Calu3 (cell line): Measurements from ENCODE around the gene CAMK1D. TPM values are rescaled to one million over a fixed set of nuclear protein-coding genes. Genes with fewer than 3 reads are reported as not detected.

Source experiments
- BruUV-seq: library from RNA; stranded (reverse); fragments of 400-500 nt; replicated peaks from 2 replicates; lab custom pipeline; 2021; lab: Mats Ljungman, UMichigan
- CTCF ChIA-PET: fragments of 300-600 bp; sonication (Branson Sonifier 250); formaldehyde crosslinking; loops from one replicate; lab custom pipeline; 2022; ENCODE audit warnings: antibody characterized with exemption; lab: Charles Lee
- DNase-seq: peaks from one replicate; pipeline ENCODE4 v3.0.0; 2022
- H3K27ac Mint-ChIP-seq: one replicate; pipeline ENCODE4 v1.8.0; 2022; ENCODE audit warnings: mixed read lengths; ENCODE audit not compliant: unreplicated experiment
- H3K27me3 Mint-ChIP-seq: one replicate; pipeline ENCODE4 v1.8.0; 2022; ENCODE audit warnings: mixed read lengths; ENCODE audit not compliant: unreplicated experiment
- H3K36me3 Mint-ChIP-seq: one replicate; pipeline ENCODE4 v1.8.0; 2022; ENCODE audit warnings: mild to moderate bottlenecking, moderate library complexity, mixed read lengths; ENCODE audit not compliant: insufficient read depth, unreplicated experiment
- H3K4me1 Mint-ChIP-seq: one replicate; pipeline ENCODE4 v1.8.0; 2022; ENCODE audit warnings: mild to moderate bottlenecking, low read depth, mixed read lengths; ENCODE audit not compliant: unreplicated experiment
- H3K4me3 Mint-ChIP-seq: one replicate; pipeline ENCODE4 v1.8.0; 2022; ENCODE audit warnings: mild to moderate bottlenecking, low read depth, moderate library complexity, mixed read lengths; ENCODE audit not compliant: unreplicated experiment
- H3K9me3 Mint-ChIP-seq: one replicate; pipeline ENCODE4 v1.8.0; 2022; ENCODE audit warnings: low read depth, mixed read lengths; ENCODE audit not compliant: unreplicated experiment
- intact Hi-C: fragments of 100-400 bp; cut with micrococcal nuclease; formaldehyde crosslinking; loops from one replicate; pipeline ENCODE4 v1.10.0; 2022; ENCODE audit not compliant: unreplicated experiment
- total RNA-seq: library from RNA; stranded (reverse); gene quantifications from 2 replicates; pipeline ENCODE4 v1.2.3, GENCODE V29; 2022
- TF ChIP-seq, protein P1 (sequence below): fragments of 200-600 bp; IDR thresholded peaks from one replicate; pipeline ENCODE4 v1.8.0; 2022; ENCODE audit warnings: antibody characterized with exemption; ENCODE audit not compliant: unreplicated experiment

CAMK1D gene
- total RNA-seq, 1 experiment from 2014 or later, result 2.6 TPM

DNA sequence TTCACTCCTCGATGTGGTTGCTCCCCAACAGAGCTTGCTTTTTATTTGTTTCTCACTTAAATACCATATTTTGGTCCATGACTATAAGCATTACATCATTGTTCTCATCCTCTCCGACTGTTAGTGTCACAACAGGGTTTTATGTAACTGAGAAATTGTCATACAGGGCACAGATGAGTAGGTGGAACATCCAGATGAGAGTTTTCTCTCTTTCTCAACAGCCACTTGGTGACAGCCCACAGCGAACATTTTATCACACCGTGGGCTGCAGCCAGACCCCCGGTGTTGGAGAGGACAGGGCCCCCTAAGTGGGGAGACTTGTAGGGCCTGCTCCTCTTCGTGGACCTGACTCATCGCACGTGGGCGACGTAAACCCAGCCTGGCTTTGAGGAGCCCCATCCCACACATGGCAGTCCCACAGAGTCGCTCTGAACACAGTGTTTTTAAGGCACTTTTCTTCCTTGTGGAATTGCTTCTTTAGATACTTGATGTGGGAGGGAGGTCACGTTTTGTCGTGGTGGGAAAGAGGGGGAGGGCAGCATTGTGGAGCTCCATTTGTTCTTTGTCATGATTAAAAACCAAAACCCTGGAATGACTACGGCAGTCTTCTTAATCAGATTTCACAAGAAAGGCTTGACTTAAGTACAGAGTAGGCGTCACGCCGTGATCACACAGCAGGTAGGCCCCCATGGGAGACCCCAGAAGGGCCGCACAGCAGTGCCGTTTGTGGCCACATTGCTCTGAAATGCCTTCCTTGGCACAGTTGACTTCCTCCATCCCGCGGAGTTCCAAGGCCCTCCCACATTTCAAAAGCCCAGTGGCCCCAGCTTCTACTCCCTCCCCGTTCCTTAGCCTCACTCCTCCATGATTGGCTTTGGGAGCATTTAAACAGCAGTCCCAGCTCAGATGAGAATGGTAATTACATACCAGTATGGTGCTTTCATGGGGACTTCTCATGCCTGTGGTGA, 431.6 kb downstream of the CAMK1D start:
- Mint-ChIP-seq H3K27ac (no peak overlapping the region), H3K27me3 (peaks cover 98% of the 10 kb centered on the region), H3K4me1 (no peaks in the 10 kb centered on the region), H3K4me3 (no peak overlapping the region), H3K36me3 (no peaks in the 10 kb centered on the region), H3K9me3 (no peaks in the 10 kb centered on the region)
- intact Hi-C loops, result loop anchor here (10.0 kb wide), 1 partner anchor 64 kb away; no protein-coding TSS in a partner anchor
- DNase-seq, result no peak
- CTCF ChIA-PET, result interaction anchor here (0.6 to 0.7 kb wide), 2 partner anchors 222 to 348 kb away, joined by 3 to 4 read pairs; no protein-coding TSS in a partner anchor
- TF ChIP-seq, protein P1, sequence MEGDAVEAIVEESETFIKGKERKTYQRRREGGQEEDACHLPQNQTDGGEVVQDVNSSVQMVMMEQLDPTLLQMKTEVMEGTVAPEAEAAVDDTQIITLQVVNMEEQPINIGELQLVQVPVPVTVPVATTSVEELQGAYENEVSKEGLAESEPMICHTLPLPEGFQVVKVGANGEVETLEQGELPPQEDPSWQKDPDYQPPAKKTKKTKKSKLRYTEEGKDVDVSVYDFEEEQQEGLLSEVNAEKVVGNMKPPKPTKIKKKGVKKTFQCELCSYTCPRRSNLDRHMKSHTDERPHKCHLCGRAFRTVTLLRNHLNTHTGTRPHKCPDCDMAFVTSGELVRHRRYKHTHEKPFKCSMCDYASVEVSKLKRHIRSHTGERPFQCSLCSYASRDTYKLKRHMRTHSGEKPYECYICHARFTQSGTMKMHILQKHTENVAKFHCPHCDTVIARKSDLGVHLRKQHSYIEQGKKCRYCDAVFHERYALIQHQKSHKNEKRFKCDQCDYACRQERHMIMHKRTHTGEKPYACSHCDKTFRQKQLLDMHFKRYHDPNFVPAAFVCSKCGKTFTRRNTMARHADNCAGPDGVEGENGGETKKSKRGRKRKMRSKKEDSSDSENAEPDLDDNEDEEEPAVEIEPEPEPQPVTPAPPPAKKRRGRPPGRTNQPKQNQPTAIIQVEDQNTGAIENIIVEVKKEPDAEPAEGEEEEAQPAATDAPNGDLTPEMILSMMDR, result no peak
- no TSS peak for BruUV-seq

DNA sequence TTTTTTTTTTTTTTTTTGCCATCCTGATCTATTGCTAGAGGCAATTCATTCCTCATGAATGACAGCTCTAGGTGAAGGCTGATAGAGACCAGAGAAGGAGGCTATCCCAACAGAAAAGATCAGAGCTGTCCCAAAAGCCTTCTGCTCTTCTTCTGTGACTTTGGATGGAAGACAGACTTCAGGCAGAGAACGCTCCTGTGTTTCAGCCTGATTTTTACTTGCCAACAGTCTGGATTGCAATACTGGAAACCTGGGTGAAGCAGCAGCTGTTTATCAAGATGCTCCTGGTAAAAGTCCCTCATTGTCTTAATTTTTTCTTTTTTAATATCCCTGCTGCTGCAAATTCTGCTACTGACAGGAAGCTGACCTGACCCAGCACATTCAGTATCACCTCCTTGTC, 432.6 kb downstream of the CAMK1D start:
- no peak for DNase-seq
- TF ChIP-seq, protein P1, result no peak
- Mint-ChIP-seq H3K27ac (no peak overlapping the region), H3K4me1 (no peaks in the 10 kb centered on the region), H3K4me3 (no peak overlapping the region), H3K36me3 (no peaks in the 10 kb centered on the region), H3K27me3 (peaks cover 99% of the 10 kb centered on the region), H3K9me3 (no peaks in the 10 kb centered on the region)
- no TSS peak for BruUV-seq
- intact Hi-C loops, result loop anchor here (10.0 kb wide), 1 partner anchor 63 kb away; no protein-coding TSS in a partner anchor
- CTCF ChIA-PET, result interaction anchor here (0.7 to 0.9 kb wide), 2 partner anchors 221 to 318 kb away, joined by 3 read pairs; partner anchors contain the start of gene OPTN

DNA sequence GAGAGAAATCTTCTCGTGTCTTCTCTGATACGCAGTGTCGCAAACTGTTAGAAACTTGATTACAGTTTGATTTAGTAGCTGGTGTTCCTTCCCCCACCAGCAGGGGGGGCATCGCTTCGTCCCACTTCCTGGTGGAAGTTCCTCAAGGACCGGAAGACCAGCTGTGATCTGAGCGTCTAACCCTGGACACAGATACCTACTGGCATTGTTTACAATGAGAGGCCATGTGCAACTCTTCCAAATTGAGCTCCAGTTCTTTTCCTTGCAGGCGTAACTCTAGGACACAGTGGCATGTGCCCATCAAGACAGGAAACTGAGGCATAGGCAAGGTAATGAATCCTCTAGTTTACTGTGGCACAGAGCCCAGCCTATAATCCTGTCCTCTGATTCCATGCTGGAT, 433.2 kb downstream of the CAMK1D start:
- no peak overlapping the region for H3K4me3 Mint-ChIP-seq
- TF ChIP-seq, protein P1, result peak; percentile 42
- no peak overlapping the region for H3K27ac Mint-ChIP-seq
- CTCF ChIA-PET, result interaction anchor here (0.7 to 0.9 kb wide), 3 partner anchors 16 to 318 kb away, joined by 3 to 4 read pairs (median 3); partner anchors contain the start of gene OPTN
- H3K36me3 Mint-ChIP-seq, result no peaks in the 10 kb centered on the region
- intact Hi-C loops, result loop anchor here (10.0 kb wide), 1 partner anchor 62 kb away; no protein-coding TSS in a partner anchor
- BruUV-seq, result no TSS peak
- peaks cover 95% of the 10 kb centered on the region for H3K27me3 Mint-ChIP-seq
- H3K9me3 Mint-ChIP-seq, result no peaks in the 10 kb centered on the region
- DNase-seq, result peak; percentile 43
- no peaks in the 10 kb centered on the region for H3K4me1 Mint-ChIP-seq

DNA sequence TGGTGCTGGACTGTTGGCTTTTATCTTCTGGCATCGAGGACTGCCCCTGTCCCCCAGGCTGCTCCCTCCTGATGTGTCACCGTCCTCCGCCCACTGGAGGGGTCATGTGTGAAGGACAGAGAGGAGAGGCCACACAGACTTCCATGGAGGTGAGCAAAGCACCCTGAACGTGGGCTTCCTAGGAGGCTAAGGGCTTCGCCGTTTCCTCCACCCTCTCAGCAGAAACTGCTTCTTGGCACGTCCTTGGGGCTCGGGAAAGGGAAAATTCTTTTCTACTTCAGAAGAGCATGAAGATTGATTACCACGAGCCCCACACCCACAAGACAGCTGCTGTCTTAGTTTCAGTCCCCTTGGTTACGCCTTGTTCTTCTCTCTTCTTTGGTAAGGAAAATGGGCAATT, 433.9 kb downstream of the CAMK1D start:
- no peaks in the 10 kb centered on the region for H3K4me1 Mint-ChIP-seq
- no peaks in the 10 kb centered on the region for H3K36me3 Mint-ChIP-seq
- TF ChIP-seq, protein P1, result no peak
- no peaks in the 10 kb centered on the region for H3K9me3 Mint-ChIP-seq
- peaks cover 92% of the 10 kb centered on the region for H3K27me3 Mint-ChIP-seq
- DNase-seq, result no peak
- CTCF ChIA-PET, result interaction anchor here (0.7 kb wide), 1 partner anchor 1453 kb away, joined by 4 read pairs; no protein-coding TSS in a partner anchor
- no peak overlapping the region for H3K27ac Mint-ChIP-seq
- no TSS peak for BruUV-seq
- H3K4me3 Mint-ChIP-seq, result no peak overlapping the region
- intact Hi-C loops, result loop anchor here (10.0 kb wide), 1 partner anchor 62 kb away; no protein-coding TSS in a partner anchor
